GM19351 (cell line): ENCODE data around the gene LRRFIP1.
"Not testable (repeated sequence)": the region's sequence is repeated elsewhere in the genome, so short reads cannot be mapped to it uniquely, and the experiment has no call there.

Source experiments
- ATAC-seq: cut with Tn5 transposase; IDR thresholded peaks from one replicate; pipeline ENCODE4 v1.9.1; 2021; ENCODE audit warnings: mild to moderate bottlenecking, moderate library complexity; ENCODE audit not compliant: unreplicated experiment

LRRFIP1 gene, protein sequence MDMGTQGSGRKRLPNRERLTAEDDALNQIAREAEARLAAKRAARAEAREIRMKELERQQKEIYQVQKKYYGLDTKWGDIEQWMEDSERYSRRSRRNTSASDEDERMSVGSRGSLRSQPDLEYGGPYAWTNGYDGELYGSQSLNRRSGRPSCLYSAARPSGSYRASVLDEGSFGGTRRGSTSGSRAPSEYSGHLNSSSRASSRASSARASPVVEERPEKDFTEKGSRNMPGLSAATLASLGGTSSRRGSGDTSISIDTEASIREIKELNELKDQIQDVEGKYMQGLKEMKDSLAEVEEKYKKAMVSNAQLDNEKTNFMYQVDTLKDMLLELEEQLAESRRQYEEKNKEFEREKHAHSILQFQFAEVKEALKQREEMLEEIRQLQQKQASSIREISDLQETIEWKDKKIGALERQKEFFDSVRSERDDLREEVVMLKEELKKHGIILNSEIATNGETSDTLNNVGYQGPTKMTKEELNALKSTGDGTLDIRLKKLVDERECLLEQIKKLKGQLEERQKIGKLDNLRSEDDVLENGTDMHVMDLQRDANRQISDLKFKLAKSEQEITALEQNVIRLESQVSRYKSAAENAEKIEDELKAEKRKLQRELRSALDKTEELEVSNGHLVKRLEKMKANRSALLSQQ

DNA sequence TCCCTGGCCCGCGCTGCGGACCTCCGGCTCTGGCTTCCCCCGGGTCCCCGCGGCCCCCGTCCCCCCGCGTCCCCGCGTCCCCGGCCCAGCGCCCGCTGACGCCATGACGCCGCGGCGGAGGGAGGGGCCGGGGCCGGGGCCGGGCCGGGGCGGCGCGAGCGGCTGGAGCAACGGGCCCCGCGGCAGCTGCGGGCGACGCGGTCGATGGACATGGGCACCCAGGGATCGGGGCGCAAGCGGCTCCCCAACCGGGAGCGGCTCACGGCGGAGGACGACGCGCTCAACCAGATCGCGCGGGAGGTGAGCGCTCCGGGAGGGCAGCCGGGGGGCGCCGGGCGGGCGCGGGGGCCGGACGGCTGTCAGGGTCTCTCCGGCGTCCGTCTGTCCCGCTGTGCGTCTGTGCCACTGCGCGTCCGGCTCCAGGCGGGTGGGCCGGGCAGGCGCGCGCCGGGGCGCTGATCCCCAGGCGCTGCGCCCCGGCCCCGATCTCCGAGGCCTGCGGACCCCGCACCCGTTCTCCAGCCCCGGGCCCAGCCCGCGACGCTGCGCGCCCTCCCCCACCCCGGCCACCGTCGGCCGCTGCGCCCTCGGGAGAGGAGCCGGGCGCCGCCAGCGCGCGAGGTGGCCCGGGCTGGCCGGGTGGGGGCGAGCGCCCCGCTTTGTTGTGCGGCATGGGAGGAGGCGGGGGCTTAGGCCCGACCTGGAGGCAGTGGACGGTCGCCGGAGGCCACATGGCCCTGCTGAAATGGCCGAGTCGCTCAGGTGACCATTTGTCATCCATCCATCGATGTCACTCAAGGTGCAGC, at the start of gene LRRFIP1:
Gene LRRFIP1 (plus strand): TSS at position 147 of the 806 bp plus-strand sequence. CDS start 58 bp downstream, at position 205.
- ATAC-seq, result no peak

DNA sequence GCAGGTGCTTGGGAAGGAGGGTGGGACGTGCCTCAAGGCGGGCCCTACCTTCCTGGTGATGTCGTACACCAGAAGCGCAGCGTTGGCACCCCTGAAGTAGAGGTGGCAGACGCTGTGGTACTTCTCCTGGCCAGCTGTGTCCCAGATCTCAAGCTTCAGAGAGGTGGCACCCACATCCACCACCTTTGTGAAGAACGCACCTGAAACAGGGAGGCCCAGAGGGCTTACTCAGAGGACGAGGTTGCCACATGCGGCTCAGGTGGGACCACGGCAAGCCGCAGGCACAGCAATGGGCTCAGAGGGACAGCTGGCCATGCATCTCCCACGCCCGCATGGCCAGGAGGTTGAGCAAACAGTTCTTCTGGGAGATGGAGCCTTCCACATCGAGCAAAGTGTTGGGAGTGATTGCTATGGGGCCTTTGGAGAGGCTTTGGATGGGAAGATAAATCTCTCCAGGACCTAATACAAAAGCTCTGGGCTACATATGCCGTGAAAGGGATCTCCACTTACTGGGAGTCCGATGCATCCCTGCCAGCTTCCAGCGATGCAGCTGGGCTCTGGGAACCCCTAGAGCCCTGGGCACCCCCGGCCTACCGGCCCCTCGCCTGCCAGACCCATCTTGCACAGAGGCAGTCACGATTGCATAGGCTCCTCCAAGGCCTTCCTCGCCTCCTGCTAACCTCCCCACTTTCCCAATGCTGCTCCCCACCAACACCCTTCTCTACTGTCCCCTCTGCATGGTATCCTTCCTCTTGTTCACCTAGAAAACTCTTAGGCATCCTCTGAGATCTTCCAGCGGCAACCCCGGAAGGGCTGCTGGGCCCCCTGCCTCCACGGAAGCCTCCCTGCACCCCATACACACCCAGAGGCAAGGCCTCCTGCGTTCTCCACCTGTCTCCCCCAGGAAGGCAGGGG, 49.2 kb upstream of the LRRFIP1 start:
- ATAC-seq, result no peak

DNA sequence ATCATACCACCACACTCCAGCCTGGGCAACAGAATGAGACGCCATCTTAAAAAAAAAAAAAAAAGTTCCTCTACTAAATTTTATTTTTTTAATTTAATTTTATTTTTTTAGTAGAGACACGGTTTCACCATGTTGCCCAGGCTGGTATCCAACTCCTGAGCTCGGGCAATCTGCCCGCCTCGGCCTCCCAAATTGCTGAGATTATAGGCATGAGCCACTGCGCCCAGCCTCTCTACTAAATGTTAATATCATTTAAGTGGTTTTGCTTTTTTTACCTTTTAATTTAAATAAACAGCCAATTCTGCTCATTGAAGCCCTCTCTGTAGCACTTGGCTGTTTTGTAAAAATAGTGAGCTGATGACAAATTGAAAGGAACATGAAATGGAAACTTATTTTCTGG, 46.1 kb upstream of the LRRFIP1 start:
- no peak for ATAC-seq

DNA sequence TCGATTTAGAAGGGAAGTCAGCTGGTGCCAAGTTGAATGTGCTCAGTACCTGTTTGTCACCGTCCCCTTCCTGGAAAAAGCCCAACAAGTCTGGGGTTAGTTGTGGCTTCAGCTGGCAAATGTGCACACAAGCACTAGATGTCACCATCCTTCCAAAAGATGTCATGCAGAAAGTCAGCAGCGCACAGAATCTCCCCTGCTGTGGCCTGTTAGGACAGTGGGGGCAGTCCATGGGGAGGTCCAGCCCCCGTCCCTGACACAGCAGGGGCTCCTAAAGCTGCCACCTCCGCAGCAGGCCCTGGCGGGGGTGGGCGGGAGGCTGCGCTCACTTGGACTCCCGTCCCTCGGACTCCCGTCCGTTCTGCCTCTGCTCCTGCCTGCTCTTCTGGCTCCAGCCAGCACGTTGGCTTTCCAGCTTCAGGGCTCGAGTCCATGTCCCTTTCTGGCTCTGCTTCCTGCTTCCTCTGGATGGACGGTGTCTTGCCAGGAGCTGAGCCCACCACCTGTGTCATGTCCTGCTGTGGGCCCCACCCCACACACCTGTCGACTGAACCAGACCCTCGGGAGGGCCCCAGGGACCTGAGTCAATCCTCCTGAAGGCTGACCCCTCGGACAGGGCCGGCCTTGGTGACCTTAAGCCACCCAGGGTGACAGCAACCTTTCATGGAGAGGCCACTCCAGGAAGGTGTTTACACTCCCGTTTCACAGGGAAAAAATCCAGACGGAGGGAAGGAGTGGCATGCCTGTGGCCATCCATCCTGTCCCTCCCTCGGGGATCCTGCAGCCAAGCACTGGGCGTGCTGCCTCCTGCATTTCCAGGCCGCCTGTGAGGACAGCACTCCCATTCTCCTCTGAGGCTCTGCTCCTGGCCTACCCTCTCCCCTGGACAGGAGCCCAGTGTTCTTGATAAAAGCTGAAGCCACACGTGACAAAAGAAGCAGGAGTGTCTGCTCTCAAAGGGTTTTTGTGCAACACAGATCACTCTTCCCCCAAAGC, 45.3 kb upstream of the LRRFIP1 start:
- no peak for ATAC-seq

DNA sequence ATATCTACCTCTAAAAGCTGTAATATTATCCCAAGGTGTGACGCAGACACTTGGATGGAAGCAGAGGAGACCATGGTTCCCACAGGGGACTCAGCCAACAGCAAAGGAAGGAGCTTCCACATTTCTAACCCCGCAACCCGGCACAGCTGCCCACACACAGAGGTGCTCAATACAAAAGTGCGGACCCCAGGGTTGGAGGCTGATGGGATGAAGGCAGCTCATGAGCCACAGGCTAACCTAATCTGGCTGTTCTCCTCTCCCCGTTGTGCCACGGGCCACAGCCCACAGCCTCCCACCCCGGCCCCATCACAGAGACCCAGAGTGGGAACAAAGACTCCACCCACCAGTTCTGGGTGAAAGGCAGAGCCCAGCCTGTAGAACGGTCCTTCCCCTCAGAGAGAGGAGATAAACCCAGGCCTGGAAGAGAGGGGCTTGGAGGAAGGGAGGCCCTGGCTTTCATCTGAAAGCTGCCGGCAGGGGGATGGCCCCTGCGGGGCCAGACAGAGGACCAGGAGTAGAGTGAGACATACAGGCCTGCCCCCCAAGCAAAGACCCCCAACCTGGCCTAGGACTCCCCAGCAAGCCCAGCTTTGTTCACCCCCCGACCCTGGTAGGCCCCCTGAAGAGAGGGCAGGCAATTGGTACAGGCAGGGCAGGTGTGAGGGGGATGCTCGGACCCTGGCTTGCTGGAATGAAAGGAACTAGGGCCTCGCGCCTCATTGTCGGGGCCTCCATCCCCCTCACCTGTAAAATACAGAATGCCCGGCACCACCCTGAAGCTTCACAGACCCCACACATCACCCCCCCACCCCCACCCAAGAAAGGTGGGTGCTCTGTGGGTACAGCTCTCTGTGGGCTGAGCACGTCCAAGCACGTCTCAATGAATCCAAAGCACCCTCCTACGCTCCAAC, 43.7 kb upstream of the LRRFIP1 start:
- no peak for ATAC-seq

DNA sequence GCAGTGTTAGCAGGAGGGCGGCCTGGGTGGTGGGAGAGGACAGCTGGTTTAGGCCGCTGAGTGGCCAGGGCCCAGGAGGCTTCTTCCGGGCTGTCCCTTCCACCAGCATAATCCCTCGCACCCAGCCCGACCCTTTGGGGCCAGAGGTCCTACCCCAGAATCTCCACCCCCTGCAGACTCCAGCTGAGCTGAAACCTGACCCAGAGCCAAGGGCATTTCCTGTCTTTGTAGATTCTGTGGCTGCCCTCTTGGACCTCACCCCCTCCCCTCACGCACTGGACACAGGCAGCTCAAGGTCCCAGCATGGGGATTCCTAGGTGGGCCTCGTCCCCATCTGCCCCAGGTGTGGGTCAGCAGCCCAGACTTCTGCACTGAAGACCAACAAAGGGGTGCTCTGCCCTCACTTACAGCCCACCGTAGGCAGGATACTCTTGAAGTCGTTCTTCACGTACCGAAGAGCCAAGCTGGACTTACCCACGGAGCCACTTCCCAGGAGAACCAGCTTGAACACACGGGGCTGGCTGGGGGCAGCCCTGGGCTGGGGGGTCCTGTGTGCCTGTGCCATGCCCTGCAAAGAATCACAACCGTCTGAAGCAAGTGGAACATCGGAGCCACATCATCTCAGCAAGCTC, 41.7 kb upstream of the LRRFIP1 start:
- ATAC-seq, result no peak

DNA sequence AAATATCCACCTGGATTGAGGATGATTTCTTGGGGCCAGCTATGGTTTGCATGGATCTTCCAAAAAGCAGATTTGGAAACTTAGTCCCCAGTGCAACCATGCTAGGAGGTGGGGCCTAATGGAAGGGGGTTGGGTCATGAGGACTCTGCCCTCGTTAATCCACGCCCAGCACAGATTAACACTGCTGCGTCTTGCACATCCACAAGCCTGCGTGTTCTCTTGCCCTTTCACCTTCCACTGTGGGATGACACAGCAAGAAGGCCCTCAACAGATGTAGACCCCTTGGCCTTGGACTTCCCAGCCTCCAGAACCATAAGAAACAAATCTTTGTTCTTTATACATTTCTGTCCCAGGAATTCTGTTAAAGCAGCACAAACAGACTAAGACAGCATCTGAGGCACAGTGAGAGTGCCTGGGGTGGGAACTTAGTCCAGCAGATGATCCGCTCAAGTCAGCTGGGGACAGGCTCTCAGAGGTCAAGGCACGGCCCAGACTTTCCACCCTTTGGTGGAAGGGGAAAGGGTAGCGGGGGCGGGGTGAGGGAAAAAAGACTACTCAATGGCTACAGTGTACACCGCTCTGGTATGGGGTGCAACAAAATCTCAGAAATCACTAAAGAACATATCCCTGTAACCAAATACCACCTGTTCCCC, 39.2 kb upstream of the LRRFIP1 start:
- ATAC-seq, result no peak

DNA sequence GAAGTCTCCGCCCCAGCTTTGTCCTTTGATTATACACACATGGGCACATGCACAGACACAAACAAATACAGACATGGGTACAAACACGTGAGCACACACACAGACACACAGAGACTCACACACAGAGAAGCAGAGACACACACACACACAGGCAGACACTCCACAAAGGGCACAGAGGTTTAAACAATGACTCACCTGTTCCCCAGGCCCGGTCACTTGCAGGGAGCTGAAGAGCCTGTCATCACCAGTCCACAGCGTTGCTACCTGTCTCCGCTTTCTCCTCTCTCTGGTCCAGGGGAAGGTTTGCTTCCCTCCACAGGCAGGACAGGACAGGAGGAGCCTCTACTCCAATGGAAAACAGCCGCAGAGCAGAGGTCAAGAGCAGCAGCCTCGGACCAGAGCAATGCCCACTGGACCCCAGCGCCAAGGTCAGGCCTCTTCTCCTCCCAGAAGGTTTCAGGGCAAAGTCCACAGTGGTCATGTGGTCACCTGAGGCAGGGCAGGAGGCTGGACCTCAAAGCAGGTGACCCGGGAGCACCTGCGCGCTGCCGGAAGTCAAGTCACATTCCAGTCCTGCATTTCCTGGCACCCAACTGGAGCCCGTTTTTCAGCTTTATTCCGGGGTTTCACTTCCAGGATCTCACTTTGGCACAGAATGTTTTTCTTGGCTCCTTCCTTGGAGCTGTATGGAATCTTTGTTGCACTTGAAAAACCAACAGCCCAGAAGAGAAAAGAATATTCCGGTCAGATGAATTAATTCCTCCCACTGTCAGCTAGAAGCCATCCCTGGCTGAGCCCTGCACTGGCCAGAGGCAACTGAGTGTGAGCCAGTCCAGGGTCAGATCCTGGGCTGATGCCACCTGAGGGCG, 36.9 kb upstream of the LRRFIP1 start, which contains the start of gene RAB17:
Gene RAB17 (minus strand): TSS at position 463 of the 869 bp plus-strand sequence. CDS start 4,580 bp downstream, outside the sequence.
- no peak for ATAC-seq

DNA sequence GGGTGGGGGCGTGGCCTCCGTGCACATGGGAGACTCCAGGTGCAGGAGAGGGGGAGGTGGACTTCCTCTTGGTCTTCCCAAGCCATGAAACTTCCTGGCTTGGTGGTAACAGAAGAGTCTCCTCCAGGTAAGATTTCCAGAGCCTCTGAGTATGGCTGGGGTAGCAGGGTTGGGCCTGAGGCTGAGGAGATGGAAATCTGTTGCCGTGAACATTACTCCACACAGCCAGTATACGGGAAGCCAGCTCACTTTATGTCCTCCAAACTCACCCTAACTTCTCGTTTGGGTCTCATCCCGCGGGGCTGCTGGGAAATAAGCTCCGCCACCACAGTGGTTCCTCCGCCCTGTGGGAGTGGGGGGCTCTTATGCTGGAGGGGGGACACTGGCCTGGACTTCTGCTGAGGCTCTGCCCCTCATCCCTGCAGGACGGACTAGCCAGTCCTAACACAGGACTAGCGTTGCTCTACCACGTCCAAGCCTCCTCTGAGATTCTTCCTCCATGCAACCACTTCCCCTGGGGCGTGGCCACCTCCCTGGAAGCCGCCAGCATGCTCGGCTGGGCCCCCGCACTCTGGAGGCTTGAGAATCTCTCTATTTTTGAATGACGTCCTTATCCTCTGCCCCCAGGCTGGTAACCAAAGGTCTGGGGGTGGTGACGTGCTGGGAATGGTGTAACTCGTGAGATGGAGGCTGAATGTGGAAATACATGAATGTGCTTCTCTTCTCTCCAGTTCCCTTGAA, 36.1 kb upstream of the LRRFIP1 start:
- no peak for ATAC-seq

DNA sequence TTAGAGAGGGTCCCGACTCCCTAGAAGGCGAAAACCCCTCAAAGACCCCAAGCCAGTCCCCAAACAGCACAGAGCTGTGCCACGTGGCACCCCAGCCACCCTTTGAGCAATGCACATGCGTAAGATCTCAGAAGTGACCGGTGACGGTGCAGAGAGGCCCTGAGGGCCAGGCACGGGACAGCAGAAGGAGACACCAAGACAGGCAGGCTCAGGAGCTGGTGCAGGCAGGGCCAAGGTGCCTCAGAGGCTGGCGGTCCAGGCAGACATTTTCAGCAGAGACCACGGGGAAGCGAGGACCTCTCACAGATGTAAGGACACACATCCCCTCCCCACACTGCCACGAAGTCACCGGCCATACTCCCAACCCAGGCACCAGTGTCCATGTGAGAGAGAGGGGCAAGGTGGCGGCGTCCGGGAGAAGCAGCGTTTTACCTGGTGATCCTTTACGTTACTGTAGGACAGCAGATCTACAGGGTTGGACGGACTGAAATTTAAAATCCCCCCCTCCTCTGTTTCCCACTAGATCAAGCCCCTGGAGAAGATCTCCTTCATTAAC, 34.9 kb upstream of the LRRFIP1 start:
- no peak for ATAC-seq

DNA sequence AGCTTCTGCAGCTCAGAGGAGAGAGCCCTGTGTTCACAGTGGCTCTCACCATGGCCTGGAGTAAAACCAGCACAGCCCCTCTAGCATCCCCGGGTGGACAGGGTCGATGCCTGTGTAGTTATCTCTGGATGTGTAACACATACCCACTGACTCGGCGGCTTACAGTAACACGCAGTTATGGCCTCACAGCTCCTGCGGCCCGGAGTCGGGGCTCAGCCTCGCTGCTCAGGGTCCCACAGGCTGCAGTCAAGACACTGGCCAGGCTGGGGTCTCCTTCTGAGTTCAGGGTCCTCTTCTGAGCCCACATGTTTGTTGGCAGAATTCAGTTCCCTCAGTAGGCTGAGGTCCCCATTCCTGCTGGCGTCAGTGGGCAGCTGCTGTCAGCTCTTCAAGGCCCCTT, 34.4 kb upstream of the LRRFIP1 start:
- ATAC-seq, result no peak

DNA sequence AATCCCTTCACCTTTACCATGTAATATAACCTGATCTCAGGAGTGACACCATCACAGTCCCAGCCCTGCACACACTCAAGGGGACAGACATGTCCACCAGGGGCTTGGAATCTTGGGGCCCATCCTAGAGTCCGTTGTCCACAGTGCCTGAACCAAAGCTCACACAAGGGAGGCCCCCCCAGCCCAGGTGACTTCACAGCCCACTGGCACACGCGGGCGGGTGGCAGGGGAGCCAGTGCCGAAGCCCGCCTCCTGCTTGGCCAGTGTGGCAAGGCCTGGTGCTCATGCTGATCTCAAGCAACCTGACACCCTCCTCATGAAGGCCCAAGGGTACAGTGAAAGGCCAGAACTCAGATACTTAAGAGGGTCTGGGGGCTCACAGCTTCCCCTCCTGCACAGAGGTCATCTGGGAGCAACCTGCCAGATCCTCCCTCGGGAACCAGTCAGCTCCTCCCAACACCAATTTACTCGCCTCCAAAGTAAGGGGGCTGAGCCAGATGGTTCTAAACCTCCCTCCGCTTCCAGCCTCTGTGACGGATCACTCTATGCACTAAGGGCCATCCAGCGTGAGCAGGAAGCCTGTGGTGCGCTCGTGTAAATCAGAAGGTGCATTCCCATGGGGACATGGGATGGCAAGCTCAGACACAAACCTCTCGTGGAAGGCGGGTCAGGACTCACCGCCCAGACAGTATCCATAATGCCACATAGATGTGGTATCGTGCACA, 33.6 kb upstream of the LRRFIP1 start:
- no peak for ATAC-seq

DNA sequence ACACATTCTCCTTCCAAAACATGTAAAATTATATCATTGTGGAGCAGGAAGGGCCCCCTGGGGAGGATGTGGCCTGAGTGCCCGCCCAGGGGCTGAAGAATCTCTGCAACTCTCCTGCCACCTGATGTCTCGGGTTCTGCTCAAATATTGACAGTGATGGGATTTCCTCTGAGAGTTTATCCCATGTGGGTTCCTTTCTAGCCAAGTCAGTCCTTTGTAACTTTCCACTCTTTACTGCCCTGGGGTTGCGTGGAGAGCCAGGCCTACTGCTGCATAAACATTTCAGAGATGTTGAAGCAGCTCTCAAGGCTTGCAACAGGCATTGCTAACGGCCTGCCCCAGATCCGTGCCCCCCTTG, 32.9 kb upstream of the LRRFIP1 start:
- no peak for ATAC-seq

DNA sequence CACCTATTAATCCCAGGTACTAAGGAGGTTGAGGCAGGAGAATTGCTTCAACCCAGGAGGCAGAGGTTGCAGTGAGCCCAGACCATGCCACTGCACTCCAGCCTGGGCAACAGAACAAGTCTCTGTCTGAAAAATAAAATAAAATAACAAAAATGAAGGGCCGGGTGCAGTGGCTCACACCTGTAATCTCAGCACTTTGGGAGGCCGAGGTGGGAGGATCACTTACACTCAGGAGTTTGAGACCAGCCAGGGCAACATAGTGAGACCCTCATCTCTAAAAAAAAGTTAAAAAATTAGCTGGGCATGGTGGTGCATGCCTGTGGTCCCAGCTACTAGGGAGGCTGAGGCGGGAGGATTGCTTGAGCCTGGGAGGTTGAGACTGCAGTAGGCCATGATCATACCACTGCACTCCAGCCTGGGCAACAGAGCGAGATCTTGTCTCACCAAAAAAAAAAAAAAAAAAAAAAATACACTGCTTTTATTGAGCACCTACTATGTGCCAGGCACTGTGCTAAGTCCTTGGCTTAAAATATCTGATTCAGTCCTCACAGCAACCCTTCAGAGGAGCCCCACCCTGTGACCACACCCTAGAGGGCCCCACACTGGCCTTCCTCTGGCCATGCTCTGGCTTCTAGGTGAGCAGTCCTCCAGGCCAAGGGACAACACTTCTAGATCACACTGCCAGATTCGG, 31.4 kb upstream of the LRRFIP1 start:
- ATAC-seq, result not testable (repeated sequence)
